ENCODE data around the gene PYGM.
"Not testable (repeated sequence)": the region's sequence is repeated elsewhere in the genome, so short reads cannot be mapped to it uniquely, and the experiment has no call there.

PYGM gene

GRCh38 chr11:64705501-64705900 lies 54.3 kb downstream of the PYGM start:
- no peaks in the 10 kb centered on the region for H3K9me3 ChIP-seq (ENCODE audit: control extremely low read depth in 1 of 5, control insufficient read depth in 4 of 5, insufficient read depth in 2 of 5, low read depth in 1 of 5, low read length in 4 of 5)
- WGBS (ENCODE audit: insufficient coverage) = 77% methylated on average over 2 of the region's 2 CpGs
- H3K27ac ChIP-seq (ENCODE audit: insufficient read depth in 1 of 2, low read depth in 1 of 2, low read length in 2 of 2, poor library complexity in 1 of 2, severe bottlenecking in 2 of 2) = no peak overlapping the region
- H3K27me3 ChIP-seq (replicated peaks in 2 of 5; ENCODE audit: control insufficient read depth in 4 of 5, insufficient read depth in 5 of 5, low read length in 4 of 5) = peaks cover 0 to 16% (median 6%) of the 10 kb centered on the region in 5 experiments
- H3K36me3 ChIP-seq (ENCODE audit: control insufficient read depth in 4 of 4, insufficient read depth in 4 of 4, low read length in 3 of 4) = no peaks in the 10 kb centered on the region
- ChIA-PET CTCF (interaction anchor here (0.9 to 3.6 kb wide), 14 partner anchors 10 to 60 kb away, joined by 3 to 48 read pairs (median 7); no protein-coding TSS in a partner anchor), POLR2A (no interaction called here)
- no peak for DNase-seq
- H3K4me3 ChIP-seq (ENCODE audit: control insufficient read depth in 1 of 7, extremely low read depth in 1 of 7, insufficient read depth in 4 of 7, low read depth in 2 of 7, low read length in 6 of 7) = no peak overlapping the region
- no peaks in the 10 kb centered on the region for H3K4me1 ChIP-seq (ENCODE audit: control extremely low read depth in 1 of 4, control insufficient read depth in 4 of 4, insufficient read depth in 4 of 4, low read length in 3 of 4)

GRCh38 chr11:64703048-64703447 lies 56.7 kb downstream of the PYGM start:
- Histone ChIP-seq H3K27me3 (replicated peaks in 2 of 5; ENCODE audit: control insufficient read depth in 4 of 5, insufficient read depth in 5 of 5, low read length in 4 of 5) (peaks cover 0 to 6% (median 0%) of the 10 kb centered on the region in 5 experiments), H3K4me1 (ENCODE audit: control extremely low read depth in 1 of 4, control insufficient read depth in 4 of 4, insufficient read depth in 4 of 4, low read length in 3 of 4) (no peaks in the 10 kb centered on the region), H3K27ac (ENCODE audit: insufficient read depth in 1 of 2, low read depth in 1 of 2, low read length in 2 of 2, poor library complexity in 1 of 2, severe bottlenecking in 2 of 2) (no peak overlapping the region), H3K36me3 (ENCODE audit: control insufficient read depth in 4 of 4, insufficient read depth in 4 of 4, low read length in 3 of 4) (no peaks in the 10 kb centered on the region), H3K9me3 (ENCODE audit: control extremely low read depth in 1 of 5, control insufficient read depth in 4 of 5, insufficient read depth in 2 of 5, low read depth in 1 of 5, low read length in 4 of 5) (no peaks in the 10 kb centered on the region), H3K4me3 (ENCODE audit: control insufficient read depth in 1 of 7, extremely low read depth in 1 of 7, insufficient read depth in 4 of 7, low read depth in 2 of 7, low read length in 6 of 7) (no peak overlapping the region)
- DNase-seq = no peak
- POLR2A ChIA-PET = no interaction called here
- CTCF ChIA-PET = interaction anchor here (1.2 to 3.6 kb wide), 8 partner anchors 9 to 53 kb away, joined by 3 to 48 read pairs (median 13); no protein-coding TSS in a partner anchor
- WGBS (ENCODE audit: insufficient coverage) = no CpG with 5 or more reads among the region's 2 CpGs

GRCh38 chr11:64701956-64702355 lies 57.8 kb downstream of the PYGM start:
- H3K27ac ChIP-seq (ENCODE audit: insufficient read depth in 1 of 2, low read depth in 1 of 2, low read length in 2 of 2, poor library complexity in 1 of 2, severe bottlenecking in 2 of 2); H3K4me3 ChIP-seq (ENCODE audit: control insufficient read depth in 1 of 7, extremely low read depth in 1 of 7, insufficient read depth in 4 of 7, low read depth in 2 of 7, low read length in 6 of 7); H3K27me3 ChIP-seq (replicated peaks in 2 of 5; ENCODE audit: control insufficient read depth in 4 of 5, insufficient read depth in 5 of 5, low read length in 4 of 5); POLR2A ChIA-PET; H3K9me3 ChIP-seq (ENCODE audit: control extremely low read depth in 1 of 5, control insufficient read depth in 4 of 5, insufficient read depth in 2 of 5, low read depth in 1 of 5, low read length in 4 of 5); DNase-seq; H3K36me3 ChIP-seq (ENCODE audit: control insufficient read depth in 4 of 4, insufficient read depth in 4 of 4, low read length in 3 of 4); H3K4me1 ChIP-seq (ENCODE audit: control extremely low read depth in 1 of 4, control insufficient read depth in 4 of 4, insufficient read depth in 4 of 4, low read length in 3 of 4): not testable (repeated sequence)
- CTCF ChIA-PET = interaction anchor here (3.5 kb wide), 1 partner anchor 52 kb away, joined by 13 read pairs; no protein-coding TSS in a partner anchor
- WGBS (ENCODE audit: insufficient coverage) = no CpG with 5 or more reads among the region's 29 CpGs

GRCh38 chr11:64698427-64698826 lies 61.3 kb downstream of the PYGM start:
- Histone ChIP-seq H3K4me3 (ENCODE audit: control insufficient read depth in 1 of 7, extremely low read depth in 1 of 7, insufficient read depth in 4 of 7, low read depth in 2 of 7, low read length in 6 of 7) (no peak overlapping the region), H3K27me3 (replicated peaks in 2 of 5; ENCODE audit: control insufficient read depth in 4 of 5, insufficient read depth in 5 of 5, low read length in 4 of 5) (peaks cover 0 to 8% (median 0%) of the 10 kb centered on the region in 5 experiments), H3K27ac (ENCODE audit: insufficient read depth in 1 of 2, low read depth in 1 of 2, low read length in 2 of 2, poor library complexity in 1 of 2, severe bottlenecking in 2 of 2) (no peak overlapping the region), H3K36me3 (ENCODE audit: control insufficient read depth in 4 of 4, insufficient read depth in 4 of 4, low read length in 3 of 4) (no peaks in the 10 kb centered on the region), H3K4me1 (ENCODE audit: control extremely low read depth in 1 of 4, control insufficient read depth in 4 of 4, insufficient read depth in 4 of 4, low read length in 3 of 4) (peaks cover 0 to 5% (median under 1%) of the 10 kb centered on the region in 4 experiments), H3K9me3 (ENCODE audit: control extremely low read depth in 1 of 5, control insufficient read depth in 4 of 5, insufficient read depth in 2 of 5, low read depth in 1 of 5, low read length in 4 of 5) (no peaks in the 10 kb centered on the region)
- DNase-seq = no peak
- POLR2A ChIA-PET = no interaction called here
- WGBS (ENCODE audit: insufficient coverage) = 86% methylated on average over 1 of the region's 1 CpG
- CTCF ChIA-PET = interaction anchor here (1.3 to 1.5 kb wide), 2 partner anchors 10 kb away, joined by 3 to 16 read pairs; no protein-coding TSS in a partner anchor

GRCh38 chr11:64697663-64698375 lies 62.0 kb downstream of the PYGM start:
- peaks cover under 1 to 9% (median 3%) of the 10 kb centered on the region in 4 experiments for H3K4me1 ChIP-seq (ENCODE audit: control extremely low read depth in 1 of 4, control insufficient read depth in 4 of 4, insufficient read depth in 4 of 4, low read length in 3 of 4)
- no peak overlapping the region for H3K27ac ChIP-seq (ENCODE audit: insufficient read depth in 1 of 2, low read depth in 1 of 2, low read length in 2 of 2, poor library complexity in 1 of 2, severe bottlenecking in 2 of 2)
- H3K4me3 ChIP-seq (ENCODE audit: control insufficient read depth in 1 of 7, extremely low read depth in 1 of 7, insufficient read depth in 4 of 7, low read depth in 2 of 7, low read length in 6 of 7) = no peak overlapping the region
- peaks cover 0 to 8% (median 0%) of the 10 kb centered on the region in 5 experiments for H3K27me3 ChIP-seq (replicated peaks in 2 of 5; ENCODE audit: control insufficient read depth in 4 of 5, insufficient read depth in 5 of 5, low read length in 4 of 5)
- POLR2A ChIA-PET = no interaction called here
- DNase-seq = no peak
- 100% methylated on average over 6 of the region's 7 CpGs for WGBS (ENCODE audit: insufficient coverage)
- no peaks in the 10 kb centered on the region for H3K9me3 ChIP-seq (ENCODE audit: control extremely low read depth in 1 of 5, control insufficient read depth in 4 of 5, insufficient read depth in 2 of 5, low read depth in 1 of 5, low read length in 4 of 5)
- CTCF ChIA-PET = interaction anchor here (1.2 to 1.5 kb wide), 2 partner anchors 9 to 24 kb away, joined by 3 to 16 read pairs; no protein-coding TSS in a partner anchor
- no peaks in the 10 kb centered on the region for H3K36me3 ChIP-seq (ENCODE audit: control insufficient read depth in 4 of 4, insufficient read depth in 4 of 4, low read length in 3 of 4)

Data from common myeloid progenitor, CD34-positive (primary cell).